NCI-H345 (cell line): Measurements from ENCODE around the gene FTCD.

Source experiments
- DNase-seq: peaks from one replicate; lab custom pipeline; 2025; lab: John Stamatoyannopoulos, UW

The FTCD gene

GRCh38 chr21:46154155-46154954, 1.0 kb downstream of the FTCD start:
- no peak for DNase-seq

GRCh38 chr21:46153247-46154154, 1.9 kb downstream of the FTCD start:
- peak; percentile 54 for DNase-seq

- no peak for DNase-seq
Measured at GRCh38 chr21:46152927-46153246, 2.5 kb downstream of the FTCD start.

DNA sequence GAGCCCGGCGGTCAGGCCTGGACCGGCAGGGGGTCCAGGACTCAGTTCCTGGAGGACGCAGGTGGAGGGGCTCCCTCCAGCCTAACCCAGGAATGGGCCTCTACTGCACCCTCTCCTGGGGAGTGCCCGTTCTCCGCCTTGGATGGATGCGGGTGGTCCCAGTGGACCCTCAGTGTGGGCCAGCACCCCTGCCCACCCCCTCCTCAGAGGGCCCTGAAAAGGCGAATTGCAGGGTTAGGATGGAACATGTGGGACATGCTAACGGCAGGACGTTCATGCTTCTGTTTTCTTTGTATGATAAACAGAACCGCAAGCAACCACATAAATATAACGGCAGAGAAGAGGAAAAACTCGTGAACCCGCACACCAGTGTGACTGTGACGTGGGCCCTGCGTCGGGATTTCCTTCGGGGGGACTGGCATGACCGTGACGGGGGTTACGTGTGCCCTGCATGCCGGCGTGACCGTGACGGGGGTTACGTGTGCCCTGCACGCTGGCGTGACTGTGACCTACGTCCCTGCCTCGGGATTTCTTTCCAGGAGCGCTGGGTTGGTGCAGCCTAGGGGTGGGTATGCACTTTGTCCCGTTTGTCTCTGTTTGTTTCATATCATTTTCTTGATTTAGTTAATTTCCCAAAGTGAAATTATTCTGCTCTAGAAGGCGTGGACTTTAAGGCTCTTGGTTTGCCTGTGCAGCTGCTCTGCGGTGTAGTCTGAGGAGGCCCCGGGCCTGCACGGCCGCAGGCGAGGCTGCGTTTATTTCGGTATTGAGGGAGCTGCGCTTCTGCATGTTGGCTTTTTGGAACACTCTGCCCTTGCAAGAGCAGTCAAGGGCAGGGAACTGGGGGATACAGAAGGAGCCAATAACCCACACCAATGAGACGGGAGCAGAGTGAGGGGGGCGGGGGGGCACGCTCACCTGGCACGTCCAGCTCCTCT, 3.1 kb downstream of the FTCD start:
- DNase-seq = no peak

DNA sequence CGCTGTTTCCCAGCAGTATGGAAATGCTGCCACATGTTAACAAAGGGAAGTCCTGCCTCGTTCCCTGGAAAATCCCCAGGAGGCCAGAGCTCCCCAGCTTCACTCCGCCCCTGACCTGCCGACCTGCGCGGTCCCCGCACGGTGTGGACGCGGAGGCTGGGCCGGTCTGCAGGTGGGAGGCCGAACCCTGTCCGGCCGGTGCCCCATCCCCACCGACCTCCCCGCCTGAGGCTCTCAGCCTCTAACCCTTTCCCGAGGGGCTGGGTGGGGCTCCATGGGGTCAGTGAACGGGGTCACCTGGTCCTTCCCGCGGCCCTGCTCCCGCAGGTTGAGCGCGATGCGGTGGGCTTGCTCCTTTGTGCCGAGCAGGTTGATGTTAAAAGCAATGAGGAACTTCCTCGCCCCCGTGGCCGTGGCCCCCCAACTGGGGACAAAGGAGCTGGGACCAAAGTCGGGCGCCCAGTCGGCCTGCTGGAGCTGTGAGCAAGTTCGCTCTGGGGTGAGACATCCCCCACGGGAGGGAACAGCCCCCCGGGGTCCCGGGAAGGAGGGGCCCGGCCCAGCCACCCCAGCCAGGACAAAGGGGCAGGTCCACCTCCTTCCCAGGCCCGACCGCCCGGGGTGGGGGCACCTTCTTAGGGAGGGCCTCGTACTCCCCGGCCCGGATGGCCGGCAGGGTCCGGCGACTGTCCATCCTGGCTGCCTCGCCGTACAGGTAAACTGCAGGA, 4.0 kb downstream of the FTCD start:
- DNase-seq = no peak

- DNase-seq = no peak
Measured at GRCh38 chr21:46150491-46151121, 4.8 kb downstream of the FTCD start.

GRCh38 chr21:46150073-46150472, 5.3 kb downstream of the FTCD start:
- no peak for DNase-seq

DNA sequence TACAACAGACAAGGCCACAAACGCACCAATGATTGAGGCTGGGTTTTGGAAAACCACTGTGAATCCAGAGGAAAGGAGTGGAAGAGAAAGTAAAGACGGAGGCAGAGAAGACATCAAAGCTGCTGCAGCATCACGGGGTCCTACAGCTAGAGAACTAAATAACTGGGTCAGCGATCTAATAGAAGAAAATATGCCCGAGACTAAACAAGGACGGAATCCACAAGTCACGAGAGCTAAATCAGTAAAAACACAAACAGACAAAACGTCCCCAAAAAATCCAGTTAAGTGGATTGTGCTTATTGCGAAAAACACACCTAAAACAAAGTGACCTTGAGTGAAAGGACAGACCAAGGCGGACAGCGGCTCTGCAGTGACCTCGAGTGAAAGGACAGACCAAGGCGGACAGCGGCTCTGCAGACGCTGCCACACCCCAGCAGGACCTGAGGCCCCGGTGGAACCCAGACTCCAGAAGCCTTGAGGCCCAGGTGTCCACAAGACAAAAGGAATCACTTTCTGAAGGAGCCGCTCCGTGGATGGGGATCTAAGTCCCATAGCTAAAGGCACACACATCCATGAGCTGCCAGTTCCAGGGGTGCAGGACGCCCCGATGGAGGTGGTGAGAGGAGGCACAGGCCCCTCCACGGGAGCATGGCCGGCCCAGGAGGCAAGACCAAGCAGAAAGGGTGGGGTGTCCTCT, 6.0 kb downstream of the FTCD start:
- DNase-seq = no peak

- no peak for DNase-seq
Measured at GRCh38 chr21:46148106-46148505, 7.3 kb downstream of the FTCD start.

DNA sequence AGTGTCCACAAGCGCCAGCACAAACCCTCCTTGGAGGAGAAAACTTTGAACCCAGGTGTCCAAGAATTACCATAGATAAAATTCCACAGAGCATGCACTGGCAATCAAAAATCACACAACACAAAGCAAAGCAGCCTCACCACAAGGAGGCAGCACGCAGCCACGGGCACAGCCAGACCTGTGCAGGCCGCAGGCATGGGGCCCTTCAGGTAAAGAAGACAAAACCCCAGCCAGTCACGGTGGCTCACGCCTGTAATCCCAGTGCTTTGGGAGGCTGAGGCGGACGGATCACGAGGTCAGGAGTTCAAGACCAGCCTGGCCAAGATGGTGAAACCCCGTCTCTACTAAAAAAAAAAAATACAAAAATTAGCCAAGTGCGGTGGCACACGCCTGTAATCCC, 8.0 kb downstream of the FTCD start:
- peak; percentile 14 for DNase-seq

GRCh38 chr21:46146856-46147255, 8.5 kb downstream of the FTCD start:
- DNase-seq = no peak

- no peak for DNase-seq
Measured at GRCh38 chr21:46145840-46146691, 9.3 kb downstream of the FTCD start.

DNA sequence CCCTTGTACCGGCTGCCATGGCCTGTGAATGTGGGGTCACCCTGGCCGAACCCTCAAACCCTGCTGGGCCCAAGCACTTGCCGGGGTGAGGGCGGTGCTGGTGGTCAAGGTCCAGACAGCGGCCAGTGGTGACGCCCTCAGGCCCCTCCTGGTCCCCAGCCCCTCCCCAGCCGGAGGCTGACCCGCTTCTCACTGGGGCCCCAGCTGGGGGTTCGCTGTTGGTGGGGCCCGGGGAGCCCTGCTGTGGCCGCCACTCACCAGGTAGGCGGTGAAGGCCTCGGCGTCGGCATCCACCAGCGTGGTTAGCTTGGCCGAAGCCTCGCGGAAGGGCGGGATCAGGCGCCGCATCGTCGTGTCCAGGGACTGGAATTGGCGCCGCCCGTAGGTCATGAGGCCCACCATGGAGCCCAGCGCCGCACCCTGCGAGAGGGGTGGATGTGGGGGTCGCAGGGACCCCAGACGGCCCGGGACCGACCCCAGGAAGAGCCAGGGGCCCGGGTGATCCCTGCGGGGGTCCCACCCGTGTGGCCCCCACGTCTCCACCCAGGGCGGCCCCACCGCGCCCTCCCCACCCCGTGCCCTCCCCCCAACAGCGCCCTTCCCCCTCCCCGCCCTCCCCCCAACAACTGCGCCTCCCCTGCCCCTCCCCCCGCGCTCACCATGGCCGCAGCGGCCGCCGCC, 10.1 kb downstream of the FTCD start:
- DNase-seq = no peak

- peak; percentile 24 for DNase-seq
Measured at GRCh38 chr21:46144464-46145070, 10.8 kb downstream of the FTCD start.

GRCh38 chr21:46142582-46143473, 12.6 kb downstream of the FTCD start:
- no peak for DNase-seq

DNA sequence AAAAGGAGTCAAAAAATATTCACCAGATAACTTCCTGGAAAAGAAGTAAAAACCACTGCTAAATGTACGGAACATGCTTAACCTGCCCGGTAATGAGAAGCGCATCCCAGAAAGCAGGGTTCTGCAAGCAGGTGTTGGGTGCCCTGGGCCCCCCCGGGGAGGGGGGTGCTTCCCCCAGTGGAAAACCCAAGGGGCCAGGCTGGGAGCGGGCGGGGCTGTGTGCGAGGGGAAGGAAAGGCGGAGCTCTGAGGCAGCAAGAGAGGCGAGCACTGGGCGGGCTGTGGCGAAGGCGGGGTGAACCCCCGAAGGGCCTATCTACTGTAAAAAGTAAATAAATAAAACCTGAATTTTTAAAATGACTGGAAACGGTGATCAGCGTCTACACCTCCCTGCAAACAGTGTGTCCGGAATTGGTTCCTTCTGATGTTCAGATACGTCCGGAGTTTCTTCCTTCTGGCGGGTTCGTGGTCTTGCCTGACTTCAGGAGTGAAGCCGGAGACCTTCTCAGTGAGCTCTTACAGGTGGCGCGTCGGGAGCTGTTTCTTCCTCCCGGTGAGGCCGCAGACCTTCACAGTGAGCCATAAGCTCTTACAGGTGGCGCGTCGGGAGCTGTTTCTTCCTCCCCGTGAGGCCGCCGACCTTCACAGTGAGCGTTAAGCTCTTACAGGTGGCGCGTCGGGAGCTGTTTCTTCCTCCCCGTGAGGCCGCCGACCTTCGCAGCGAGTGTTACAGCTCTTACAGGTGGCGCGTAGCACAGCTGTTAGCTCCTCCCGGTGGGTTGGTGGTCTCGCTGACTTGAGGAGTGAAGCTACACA, 13.4 kb downstream of the FTCD start:
- DNase-seq = no peak
